K562 (cell line): ENCODE results near the gene CA5B. TPM values are rescaled to one million over a fixed set of nuclear protein-coding genes. Genes with fewer than 3 reads are reported as not detected.

Source experiments
- BRD9 ChIP-seq: fragments of 450-650 bp; IDR thresholded peaks from 2 replicates; pipeline ENCODE4 v1.6.1; 2018; ENCODE audit warnings: low read depth; ENCODE audit not compliant: partially characterized antibody
- CBFA2T2 ChIP-seq: fragments of 450-650 bp; conservative IDR thresholded peaks from 2 replicates; pipeline ENCODE4 v1.6.1; 2017; ENCODE audit warnings: mild to moderate bottlenecking
- CREB3L1 ChIP-seq: fragments of 450-650 bp; IDR thresholded peaks from 2 replicates; pipeline ENCODE4 v1.6.1; 2014; ENCODE audit warnings: low read depth, mild to moderate bottlenecking, moderate library complexity, borderline replicate concordance
- CSDE1 ChIP-seq, 2 experiments: fragments of 450-650 bp; IDR thresholded peaks; 2 replicates each; pipeline ENCODE4 v1.6.1; 2016; ENCODE audit warnings: mild to moderate bottlenecking in 1 of 2
- EHMT2 ChIP-seq: fragments of 450-650 bp; IDR thresholded peaks from 2 replicates; pipeline ENCODE4 v1.6.1; 2018; ENCODE audit warnings: antibody characterized with exemption
- FOXJ3 ChIP-seq: sonication (generic); formaldehyde crosslinking; IDR thresholded peaks from 2 replicates; pipeline ENCODE4 v1.4.0; 2020; ENCODE audit warnings: mild to moderate bottlenecking, missing genetic modification reagents
- GABPA ChIP-seq: fragments of 200-800 bp; sonication (Bioruptor generic); conservative IDR thresholded peaks from 2 replicates; pipeline ENCODE4 v1.6.1; 2016; ENCODE audit warnings: low read depth, missing genetic modification characterization, missing compliant biosample characterization
- HCFC1 ChIP-seq: IDR thresholded peaks from 2 replicates; pipeline ENCODE4 v1.6.1; 2012; ENCODE audit warnings: low read depth, low read length, improper control_type of control experiment
- KDM4B ChIP-seq, 2 experiments: fragments of 450-650 bp in 1 of 2; sonication (generic) in 1 of 2; IDR thresholded peaks; 2 replicates each; pipeline ENCODE4 v1.6.1; 2016 to 2017; ENCODE audit warnings: borderline replicate concordance in 2 of 2, antibody characterized with exemption in 1 of 2, low read depth in 1 of 2, mild to moderate bottlenecking in 1 of 2
- MAFG ChIP-seq: fragments of 450-650 bp; conservative IDR thresholded peaks from 2 replicates; pipeline ENCODE4 v1.6.1; 2016; ENCODE audit warnings: missing genetic modification characterization, missing compliant biosample characterization
- MAFK ChIP-seq: IDR thresholded peaks from 2 replicates; pipeline ENCODE4 v1.6.1; 2011; ENCODE audit warnings: low read length, improper control_type of control experiment
- MIER1 ChIP-seq: fragments of 450-650 bp; IDR thresholded peaks from 2 replicates; pipeline ENCODE4 v1.6.1; 2016; ENCODE audit warnings: antibody characterized with exemption, mild to moderate bottlenecking, low read depth
- NFE2L1 ChIP-seq: fragments of 450-650 bp; IDR thresholded peaks from 2 replicates; pipeline ENCODE4 v1.6.1; 2016; ENCODE audit warnings: missing genetic modification characterization, low read depth, mild to moderate bottlenecking, missing compliant biosample characterization, moderate library complexity, borderline replicate concordance
- PTTG1 ChIP-seq: fragments of 450-650 bp; IDR thresholded peaks from 2 replicates; pipeline ENCODE4 v1.6.1; 2016; ENCODE audit warnings: low read depth, mild to moderate bottlenecking, missing genetic modification characterization, missing compliant biosample characterization
- RBM25 ChIP-seq: fragments of 200-400 bp; formaldehyde crosslinking; IDR thresholded peaks from 2 replicates; pipeline ENCODE4 v1.6.1; 2018; ENCODE audit warnings: low read length, low read depth, moderate library complexity; ENCODE audit not compliant: severe bottlenecking
- UBTF ChIP-seq, 2 experiments: IDR thresholded peaks; 2 replicates each; pipeline ENCODE4 v1.6.1; 2012; ENCODE audit warnings: improper control_type of control experiment in 2 of 2, low read depth in 2 of 2, low read length in 2 of 2, borderline replicate concordance in 1 of 2
- XRCC3 ChIP-seq: fragments of 450-650 bp; IDR thresholded peaks from 2 replicates; pipeline ENCODE4 v1.6.1; 2017; ENCODE audit warnings: mild to moderate bottlenecking, moderate library complexity
- ZNF23 ChIP-seq: fragments of 250-450 bp; sonication (Bioruptor Pico); IDR thresholded peaks from 2 replicates; pipeline ENCODE4 v1.4.0; 2020; ENCODE audit warnings: mild to moderate bottlenecking
- ZNF280A ChIP-seq: fragments of 450-650 bp; IDR thresholded peaks from 2 replicates; pipeline ENCODE4 v1.6.1; 2018; ENCODE audit warnings: mild to moderate bottlenecking, low read depth; ENCODE audit not compliant: partially characterized antibody
- ZNF316 ChIP-seq: fragments of 450-650 bp; IDR thresholded peaks from 2 replicates; pipeline ENCODE4 v1.6.1; 2016
- ZNF696 ChIP-seq: fragments of 250-450 bp; sonication (Bioruptor Pico); conservative IDR thresholded peaks from 2 replicates; pipeline ENCODE4 v1.4.0; 2020; ENCODE audit warnings: mild to moderate bottlenecking, moderate library complexity
- ZNF707 ChIP-seq: fragments of 250-450 bp; sonication (Bioruptor Pico); conservative IDR thresholded peaks from 2 replicates; pipeline ENCODE4 v1.8.0; 2022; ENCODE audit warnings: inconsistent platforms, mild to moderate bottlenecking, moderate library complexity
- polyA plus RNA-seq, 8 experiments: library from polyadenylated mRNA; depleted of rRNA in 4 of 8; stranded (reverse) in 5 of 8; unstranded in 3 of 8; fragments of >200 nt; fragmentation: Nextera tagmentation in 2 of 8; fragmentation: Illumina TruSeq in 1 of 8; extraction: Ambion mirVana in 2 of 8; extraction: Trizol in 1 of 8; gene quantifications; 2 replicates each; pipeline versions ENCODE4 v1.2.1 to v1.2.3, GENCODE V29; 2011 to 2014; ENCODE audit warnings: inconsistent platforms in 1 of 8, missing spikeins in 1 of 8
- total RNA-seq, 7 experiments: library from RNA; depleted of rRNA in 6 of 7; stranded (reverse); fragments of >200 nt in 6 of 7; fragmentation: Illumina TruSeq in 2 of 7; extraction: Trizol in 2 of 7; gene quantifications; 2 replicates each; pipeline versions ENCODE4 v1.2.1 to v1.2.3, GENCODE V29; 2011 to 2021; ENCODE audit warnings: low replicate concordance in 1 of 7
- TF ChIP-seq, protein P1 (sequence below): fragments of 450-650 bp; formaldehyde crosslinking; IDR thresholded peaks from 2 replicates; pipeline ENCODE4 v1.4.0; 2020; ENCODE audit warnings: mild to moderate bottlenecking, moderate library complexity

The CA5B gene
- total and polyA plus RNA-seq, 9 of the 15 experiments (the other 6 are each of a cell fraction or from before 2014, with no cell fraction given): 0.55 to 3.7 (median 2.6) TPM

DNA sequence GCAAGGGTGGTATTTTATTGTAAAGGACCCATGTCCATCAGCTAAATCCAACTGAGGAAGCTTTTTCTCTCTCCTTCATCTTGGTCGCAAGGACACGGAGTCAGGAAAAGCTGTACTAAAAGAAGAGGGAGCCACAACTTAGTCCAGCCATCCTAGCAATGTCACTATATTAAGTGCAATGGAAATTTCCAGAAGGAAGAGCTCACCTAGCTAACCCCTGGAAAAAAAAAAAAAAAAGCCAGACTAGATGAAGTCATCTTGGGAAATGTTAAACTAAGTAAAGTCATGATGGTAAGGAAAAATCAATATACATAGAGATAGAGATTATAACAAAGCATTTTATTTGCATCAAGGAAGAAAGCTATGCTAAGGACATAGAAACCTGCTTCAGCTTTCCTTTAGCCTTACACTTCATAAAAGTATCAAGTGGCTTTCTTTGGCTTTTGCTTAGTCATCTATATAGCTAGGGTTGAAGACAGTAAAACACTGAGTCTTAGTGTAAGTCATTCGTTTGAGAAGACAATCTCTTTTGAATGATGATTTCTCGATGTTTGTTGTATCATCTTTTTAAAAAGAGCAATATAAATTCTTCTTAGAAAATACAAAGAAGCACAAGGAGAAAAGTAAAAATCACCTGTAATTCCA lies 18.6 kb upstream of the CA5B start (continued):
- TF ChIP-seq CBFA2T2 (no peak), EHMT2 (no peak), XRCC3 (no peak), CSDE1 (IDR thresholded peaks at IDR 0.05) (no peak), ZNF280A (no peak), RBM25 (no peak), CREB3L1 (no peak), PTTG1 (no peak), ZNF23 (CRISPR knock-in tag) (no peak), BRD9 (no peak), ZNF696 (CRISPR knock-in tag) (no peak), NFE2L1 (tag) (peak; percentile 62; the same call in 1 of the 2 replicates), ZNF707 (CRISPR knock-in tag) (no peak), FOXJ3 (no peak), KDM4B (IDR thresholded peaks at IDR 0.05; ENCODE audit: borderline replicate concordance in 2 of 2, low read depth in 1 of 2) (no peak), UBTF (IDR thresholded peaks at IDR 0.05; ENCODE audit: borderline replicate concordance in 1 of 2, low read depth in 2 of 2, low read length in 2 of 2) (no peak), GABPA (tag) (no peak), MAFK (peak; percentile 76), ZNF316 (peak; percentile 95), HCFC1 (no peak), MIER1 (no peak), MAFG (peak; percentile 91)
- TF ChIP-seq, protein P1, sequence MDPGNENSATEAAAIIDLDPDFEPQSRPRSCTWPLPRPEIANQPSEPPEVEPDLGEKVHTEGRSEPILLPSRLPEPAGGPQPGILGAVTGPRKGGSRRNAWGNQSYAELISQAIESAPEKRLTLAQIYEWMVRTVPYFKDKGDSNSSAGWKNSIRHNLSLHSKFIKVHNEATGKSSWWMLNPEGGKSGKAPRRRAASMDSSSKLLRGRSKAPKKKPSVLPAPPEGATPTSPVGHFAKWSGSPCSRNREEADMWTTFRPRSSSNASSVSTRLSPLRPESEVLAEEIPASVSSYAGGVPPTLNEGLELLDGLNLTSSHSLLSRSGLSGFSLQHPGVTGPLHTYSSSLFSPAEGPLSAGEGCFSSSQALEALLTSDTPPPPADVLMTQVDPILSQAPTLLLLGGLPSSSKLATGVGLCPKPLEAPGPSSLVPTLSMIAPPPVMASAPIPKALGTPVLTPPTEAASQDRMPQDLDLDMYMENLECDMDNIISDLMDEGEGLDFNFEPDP: no peak
